HCT116 (cell line): ENCODE data around the gene FAM168A. TPM values are rescaled to one million over a fixed set of nuclear protein-coding genes. Genes with fewer than 3 reads are reported as not detected.

Experiments
- ATAC-seq: fragments of 200-7000 bp; cut with Tn5 transposase; 2 replicates; pipeline ENCODE4 v1.9.1; 2020; ENCODE audit warnings: mild to moderate bottlenecking, moderate library complexity
- BruUV-seq: library from RNA; stranded (reverse); fragments of 400-500 nt; replicated peaks from 2 replicates; lab custom pipeline; 2021; lab: Mats Ljungman, UMichigan
- CTCF ChIA-PET: fragments of 300-600 bp; sonication (Branson Sonifier 250); formaldehyde crosslinking; loops from one replicate; lab custom pipeline; 2021; ENCODE audit warnings: antibody characterized with exemption; lab: Charles Lee
- POLR2A ChIA-PET: fragments of 300-600, 350-600 bp; sonication (Branson Sonifier 250); formaldehyde crosslinking; loops from one replicate; lab custom pipeline; 2021; ENCODE audit warnings: antibody characterized with exemption; lab: Charles Lee
- RAD21 ChIA-PET, 2 experiments: fragments of 300-600 bp; sonication (Branson Sonifier 250); formaldehyde crosslinking; loops; one replicate each; lab custom pipeline; 2023; ENCODE audit warnings: low total read pairs in 2 of 2; ENCODE audit not compliant: uncharacterized antibody in 2 of 2, unreplicated experiment in 2 of 2, low non-redundant PET in 1 of 2; lab: Charles Lee
- DNase-seq: peaks from one replicate; pipeline ENCODE4 v3.0.0-alpha.2; 2010; ENCODE audit warnings: low read depth, low spot score
- H2AFZ ChIP-seq: fragments of 200-600 bp; shearing (Covaris generic), sonication (generic); 2 replicates; pipeline ENCODE4 v1.6.1; 2017; ENCODE audit warnings: low read depth, mixed run types, mixed read lengths, antibody characterized with exemption, low read length; ENCODE audit not compliant: poor library complexity, severe bottlenecking
- H3K27ac ChIP-seq: 2 replicates; pipeline ENCODE4 v1.5.1; 2012; ENCODE audit warnings: low read depth, low read length
- H3K27me3 ChIP-seq: fragments of 200-600 bp; sonication (generic); 2 replicates; pipeline ENCODE4 v1.6.1; 2016; ENCODE audit warnings: mixed run types, low read length, mixed read lengths; ENCODE audit not compliant: insufficient read depth
- H3K36me3 ChIP-seq, 2 experiments: fragments of 200-500 bp in 1 of 2; fragments of 200-600 bp in 1 of 2; sonication (Bioruptor generic) in 1 of 2; sonication (generic) in 1 of 2; 2 replicates each; pipeline versions ENCODE4 v1.5.1 to v1.6.1; 2014 to 2016; ENCODE audit warnings: low read length in 2 of 2, inconsistent platforms in 1 of 2, mixed read lengths in 1 of 2, mixed run types in 1 of 2; ENCODE audit not compliant: insufficient read depth in 2 of 2, control insufficient read depth in 1 of 2
- H3K4me1 ChIP-seq, 2 experiments: fragments of 200-600 bp in 1 of 2; sonication (generic) in 1 of 2; 2 replicates each; pipeline versions ENCODE4 v1.5.1 to v1.6.1; 2012 to 2017; ENCODE audit warnings: low read length in 2 of 2, inconsistent platforms in 1 of 2, mild to moderate bottlenecking in 1 of 2, mixed read lengths in 1 of 2, mixed run types in 1 of 2, moderate library complexity in 1 of 2; ENCODE audit not compliant: insufficient read depth in 2 of 2, control insufficient read depth in 1 of 2
- H3K4me2 ChIP-seq: fragments of 200-600 bp; sonication (generic); 2 replicates; pipeline ENCODE4 v1.6.1; 2017; ENCODE audit warnings: mixed run types, low read length, mixed read lengths
- H3K4me3 ChIP-seq, 2 experiments: fragments of 200-600 bp in 1 of 2; sonication (generic) in 1 of 2; replicated peaks in 1 of 2; 2 replicates each; pipeline ENCODE4 v1.5.1; 2011 to 2016; ENCODE audit warnings: low read length in 2 of 2, control low read depth in 1 of 2, low read depth in 1 of 2, mild to moderate bottlenecking in 1 of 2, mixed read lengths in 1 of 2, mixed run types in 1 of 2
- H3K79me2 ChIP-seq: fragments of 200-600 bp; sonication (generic); 2 replicates; pipeline ENCODE4 v1.6.1; 2017; ENCODE audit warnings: mild to moderate bottlenecking, mixed run types, low read length, moderate library complexity, mixed read lengths; ENCODE audit not compliant: insufficient read depth
- H3K9ac ChIP-seq: fragments of 200-600 bp; sonication (generic); 2 replicates; pipeline ENCODE4 v1.6.1; 2016; ENCODE audit warnings: low read length, mixed read lengths
- H3K9me2 ChIP-seq: fragments of 200-600 bp; sonication (generic), shearing (Covaris generic); 2 replicates; pipeline ENCODE4 v1.6.1; 2017; ENCODE audit warnings: mixed run types, mild to moderate bottlenecking, moderate library complexity; ENCODE audit not compliant: insufficient read depth
- H3K9me3 ChIP-seq, 2 experiments: fragments of 200-500 bp in 1 of 2; fragments of 200-600 bp in 1 of 2; sonication (Bioruptor generic) in 1 of 2; sonication (generic) in 1 of 2; 2 replicates each; pipeline ENCODE4 v1.6.1; 2014 to 2017; ENCODE audit warnings: low read length in 2 of 2, mixed read lengths in 2 of 2, inconsistent platforms in 1 of 2, low read depth in 1 of 2, mild to moderate bottlenecking in 1 of 2, mixed run types in 1 of 2, moderate library complexity in 1 of 2; ENCODE audit not compliant: control insufficient read depth in 1 of 2, insufficient read depth in 1 of 2
- H4K20me1 ChIP-seq: fragments of 200-600 bp; sonication (generic), shearing (Covaris generic); 2 replicates; pipeline ENCODE4 v1.6.1; 2017; ENCODE audit warnings: mixed run types, mild to moderate bottlenecking, moderate library complexity; ENCODE audit not compliant: insufficient read depth
- ATF3 ChIP-seq: IDR thresholded peaks from 2 replicates; pipeline ENCODE4 v1.6.1; 2012
- CBX3 ChIP-seq: IDR thresholded peaks from 2 replicates; pipeline ENCODE4 v1.6.1; 2012; ENCODE audit warnings: low read depth
- EGR1 ChIP-seq: IDR thresholded peaks from 2 replicates; pipeline ENCODE4 v1.6.1; 2012; ENCODE audit warnings: low read depth
- EZH2 ChIP-seq: fragments of 200-600 bp; sonication (generic); IDR thresholded peaks from 2 replicates; pipeline ENCODE4 v1.6.1; 2017; ENCODE audit warnings: antibody characterized with exemption, mixed run types
- FOSL1 ChIP-seq: IDR thresholded peaks from 2 replicates; pipeline ENCODE4 v1.6.1; 2012; ENCODE audit warnings: low read depth
- POLR2A ChIP-seq: IDR thresholded peaks from 2 replicates; pipeline ENCODE4 v1.7.0; 2011; ENCODE audit warnings: borderline replicate concordance; ENCODE audit not compliant: insufficient read depth, insufficient read length; ENCODE audit errors: extremely low read depth
- SP1 ChIP-seq: IDR thresholded peaks from 2 replicates; pipeline ENCODE4 v1.6.1; 2012; ENCODE audit warnings: low read depth
- SRF ChIP-seq: IDR thresholded peaks from 2 replicates; pipeline ENCODE4 v1.6.1; 2012; ENCODE audit warnings: low read depth
- YY1 ChIP-seq: IDR thresholded peaks from 2 replicates; pipeline ENCODE4 v1.6.1; 2011; ENCODE audit warnings: low read length, low read depth, moderate library complexity, mild to moderate bottlenecking; ENCODE audit not compliant: insufficient replicate concordance; ENCODE audit errors: extremely low read depth
- intact Hi-C: fragments of 100-400 bp; cut with micrococcal nuclease; formaldehyde crosslinking; loops from 2 replicates; pipeline ENCODE4 v1.10.0; 2022
- total RNA-seq: library from RNA; stranded (reverse); gene quantifications from one replicate; pipeline ENCODE4 v1.2.1, GENCODE V29; 2021; ENCODE audit not compliant: unreplicated experiment
- TF ChIP-seq, protein P1 (sequence below): IDR thresholded peaks from 2 replicates; pipeline ENCODE4 v1.6.1; 2012
- TF ChIP-seq, protein P2 (sequence below): IDR thresholded peaks from 2 replicates; pipeline ENCODE4 v1.6.1; 2012; ENCODE audit warnings: low read depth

FAM168A gene
- total RNA-seq, 1 experiment from 2014 or later, result 31.5 TPM

DNA sequence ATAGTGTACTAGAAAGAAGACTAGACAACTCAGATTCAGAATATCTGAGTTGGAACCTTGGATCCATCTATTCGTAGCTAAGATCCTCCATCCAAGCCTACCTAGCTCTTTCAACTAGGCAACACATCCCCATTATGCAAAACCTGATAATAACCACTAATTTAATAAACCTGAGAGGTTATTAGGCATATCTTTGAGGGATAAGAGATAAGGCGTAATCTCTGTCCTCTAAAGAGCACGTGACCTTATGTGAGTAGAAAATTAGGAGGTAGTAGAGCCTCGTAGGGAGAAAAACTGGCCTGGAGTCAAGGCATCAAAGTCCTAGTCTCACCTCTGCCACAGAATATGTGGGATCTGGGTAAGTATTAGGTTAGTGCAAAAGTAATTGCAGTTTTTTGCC lies 87.8 kb downstream of the FAM168A start:
- Histone ChIP-seq H3K9me3 (no peaks in the 10 kb centered on the region), H2AFZ (no peak overlapping the region), H3K4me2 (no peak overlapping the region), H3K4me1 (peaks cover 7 to 16% of the 10 kb centered on the region in 2 experiments), H3K27me3 (no peaks in the 10 kb centered on the region), H3K36me3 (no peaks in the 10 kb centered on the region), H3K27ac (no peak overlapping the region), H3K9me2 (no peaks in the 10 kb centered on the region), H3K79me2 (no peaks in the 10 kb centered on the region), H3K9ac (no peak overlapping the region), H3K4me3 (no peak overlapping the region), H4K20me1 (no peaks in the 10 kb centered on the region)
- intact Hi-C loops, result no loop called here
- TF ChIP-seq EGR1, result no peak
- TF ChIP-seq, protein P1, sequence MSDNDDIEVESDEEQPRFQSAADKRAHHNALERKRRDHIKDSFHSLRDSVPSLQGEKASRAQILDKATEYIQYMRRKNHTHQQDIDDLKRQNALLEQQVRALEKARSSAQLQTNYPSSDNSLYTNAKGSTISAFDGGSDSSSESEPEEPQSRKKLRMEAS, result no peak
- TF ChIP-seq, protein P2, sequence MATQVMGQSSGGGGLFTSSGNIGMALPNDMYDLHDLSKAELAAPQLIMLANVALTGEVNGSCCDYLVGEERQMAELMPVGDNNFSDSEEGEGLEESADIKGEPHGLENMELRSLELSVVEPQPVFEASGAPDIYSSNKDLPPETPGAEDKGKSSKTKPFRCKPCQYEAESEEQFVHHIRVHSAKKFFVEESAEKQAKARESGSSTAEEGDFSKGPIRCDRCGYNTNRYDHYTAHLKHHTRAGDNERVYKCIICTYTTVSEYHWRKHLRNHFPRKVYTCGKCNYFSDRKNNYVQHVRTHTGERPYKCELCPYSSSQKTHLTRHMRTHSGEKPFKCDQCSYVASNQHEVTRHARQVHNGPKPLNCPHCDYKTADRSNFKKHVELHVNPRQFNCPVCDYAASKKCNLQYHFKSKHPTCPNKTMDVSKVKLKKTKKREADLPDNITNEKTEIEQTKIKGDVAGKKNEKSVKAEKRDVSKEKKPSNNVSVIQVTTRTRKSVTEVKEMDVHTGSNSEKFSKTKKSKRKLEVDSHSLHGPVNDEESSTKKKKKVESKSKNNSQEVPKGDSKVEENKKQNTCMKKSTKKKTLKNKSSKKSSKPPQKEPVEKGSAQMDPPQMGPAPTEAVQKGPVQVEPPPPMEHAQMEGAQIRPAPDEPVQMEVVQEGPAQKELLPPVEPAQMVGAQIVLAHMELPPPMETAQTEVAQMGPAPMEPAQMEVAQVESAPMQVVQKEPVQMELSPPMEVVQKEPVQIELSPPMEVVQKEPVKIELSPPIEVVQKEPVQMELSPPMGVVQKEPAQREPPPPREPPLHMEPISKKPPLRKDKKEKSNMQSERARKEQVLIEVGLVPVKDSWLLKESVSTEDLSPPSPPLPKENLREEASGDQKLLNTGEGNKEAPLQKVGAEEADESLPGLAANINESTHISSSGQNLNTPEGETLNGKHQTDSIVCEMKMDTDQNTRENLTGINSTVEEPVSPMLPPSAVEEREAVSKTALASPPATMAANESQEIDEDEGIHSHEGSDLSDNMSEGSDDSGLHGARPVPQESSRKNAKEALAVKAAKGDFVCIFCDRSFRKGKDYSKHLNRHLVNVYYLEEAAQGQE, result no peak
- ChIA-PET RAD21 (no interaction called here), POLR2A (no interaction called here), CTCF (no interaction called here)
- ATAC-seq, result no peak
- no TSS peak for BruUV-seq
- DNase-seq, result no peak

DNA sequence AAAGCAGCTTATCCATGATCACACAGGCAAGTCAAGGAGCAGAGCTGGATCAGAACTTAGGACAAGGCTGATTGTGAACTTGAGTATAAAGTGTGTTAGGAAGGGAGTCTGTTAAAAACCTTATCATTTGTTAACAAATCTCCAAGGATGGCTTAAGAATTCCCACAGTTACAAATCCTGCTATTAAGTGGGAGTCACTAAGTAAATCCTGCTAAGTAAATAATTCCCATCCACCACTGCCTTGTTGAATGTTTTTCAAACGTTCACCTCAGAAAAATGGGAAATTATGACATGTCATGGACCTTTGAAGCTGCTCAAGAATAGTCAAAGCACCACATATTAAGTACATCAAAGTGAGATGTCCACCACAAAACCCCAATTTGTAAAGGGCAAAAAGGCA lies 88.7 kb downstream of the FAM168A start:
- DNase-seq (no peak), ATAC-seq (no peak)
- no peaks in the 10 kb centered on the region for H3K27me3 ChIP-seq
- H3K9ac ChIP-seq, result no peak overlapping the region
- H3K9me3 ChIP-seq, result no peaks in the 10 kb centered on the region
- ChIA-PET POLR2A (no interaction called here), RAD21 (no interaction called here), CTCF (no interaction called here)
- no peak overlapping the region for H3K27ac ChIP-seq
- peaks cover 7 to 10% of the 10 kb centered on the region in 2 experiments for H3K4me1 ChIP-seq
- no peaks in the 10 kb centered on the region for H4K20me1 ChIP-seq
- H3K4me3 ChIP-seq, result no peak overlapping the region
- H3K36me3 ChIP-seq, result no peaks in the 10 kb centered on the region
- no TSS peak for BruUV-seq
- TF ChIP-seq, protein P1, result no peak
- no peak for TF ChIP-seq ATF3
- TF ChIP-seq FOSL1, result no peak
- no peak for TF ChIP-seq POLR2A
- no peak for TF ChIP-seq SRF
- TF ChIP-seq EZH2, result no peak
- TF ChIP-seq CBX3, result no peak
- no peak for TF ChIP-seq SP1
- no peak for TF ChIP-seq YY1
- H3K4me2 ChIP-seq, result no peak overlapping the region
- no peaks in the 10 kb centered on the region for H3K9me2 ChIP-seq
- H3K79me2 ChIP-seq, result no peaks in the 10 kb centered on the region
- H2AFZ ChIP-seq, result no peak overlapping the region
- intact Hi-C loops, result no loop called here
